Fibroblast of lung (primary cell): Measurements from ENCODE around the gene SLC23A3. TPM values are rescaled to one million over a fixed set of nuclear protein-coding genes. Genes with fewer than 3 reads are reported as not detected.

ENCODE experiments used
- DNase-seq, 2 donors: peaks; one replicate each; pipeline versions ENCODE4 v3.0.0 to v3.0.0-alpha.2; 2010; ENCODE audit warnings: low read depth in 2 of 2
- H2AFZ ChIP-seq: 2 replicates; pipeline ENCODE4 v1.5.1; 2012; ENCODE audit warnings: low read length, control low read depth, inconsistent platforms
- H3K27ac ChIP-seq: 2 replicates; pipeline ENCODE4 v1.5.1; 2011; ENCODE audit warnings: low read length, control low read depth; ENCODE audit not compliant: insufficient read depth
- H3K27me3 ChIP-seq: 2 replicates; pipeline ENCODE4 v1.5.1; 2011; ENCODE audit warnings: mild to moderate bottlenecking, low read length; ENCODE audit not compliant: control insufficient read depth, insufficient read depth
- H3K36me3 ChIP-seq: 2 replicates; pipeline ENCODE4 v1.5.1; 2011; ENCODE audit warnings: low read length; ENCODE audit not compliant: control insufficient read depth, insufficient read depth
- H3K4me1 ChIP-seq: 2 replicates; pipeline ENCODE4 v1.5.1; 2011; ENCODE audit warnings: low read length; ENCODE audit not compliant: control insufficient read depth, insufficient read depth; ENCODE audit errors: extremely low read depth
- H3K4me2 ChIP-seq: 2 replicates; pipeline ENCODE4 v1.5.1; 2011; ENCODE audit warnings: low read length, control low read depth; ENCODE audit not compliant: insufficient read depth; ENCODE audit errors: extremely low read depth
- H3K4me3 ChIP-seq, 4 experiments: fragments of 200-600 bp in 1 of 4; sonication (generic) in 1 of 4; replicated peaks in 1 of 4; 2 replicates each; pipeline ENCODE4 v1.5.1; 2011 to 2016; ENCODE audit warnings: low read length in 4 of 4, low read depth in 3 of 4, mild to moderate bottlenecking in 3 of 4, control low read depth in 2 of 4, inconsistent platforms in 1 of 4, mixed read lengths in 1 of 4; ENCODE audit not compliant: insufficient read depth in 1 of 4; ENCODE audit errors: control extremely low read depth in 1 of 4
- H3K79me2 ChIP-seq: 2 replicates; pipeline ENCODE4 v1.5.1; 2012; ENCODE audit warnings: mild to moderate bottlenecking, low read length, inconsistent platforms; ENCODE audit not compliant: control insufficient read depth, insufficient read depth
- H3K9ac ChIP-seq: 2 replicates; pipeline ENCODE4 v1.5.1; 2011; ENCODE audit warnings: mild to moderate bottlenecking, low read length, control low read depth; ENCODE audit not compliant: insufficient read depth
- H3K9me3 ChIP-seq: 2 replicates; pipeline ENCODE4 v1.5.1; 2012; ENCODE audit warnings: low read depth, low read length; ENCODE audit not compliant: control insufficient read depth, insufficient read depth
- H4K20me1 ChIP-seq: 2 replicates; pipeline ENCODE4 v1.5.1; 2011; ENCODE audit warnings: low read length; ENCODE audit not compliant: control insufficient read depth, insufficient read depth; ENCODE audit errors: extremely low read depth
- EZH2 ChIP-seq: IDR thresholded peaks from 2 replicates; pipeline ENCODE4 v1.5.1; 2012; ENCODE audit warnings: low read length, control low read depth, mild to moderate bottlenecking; ENCODE audit errors: missing control alignments
- polyA plus RNA-seq, 2 donors: library from polyadenylated mRNA; depleted of rRNA in 1 of 2; stranded (reverse) in 1 of 2; unstranded in 1 of 2; fragments of >200 nt; gene quantifications; 2 replicates each; pipeline ENCODE4 v1.2.1, GENCODE V29; 2011 to 2012; ENCODE audit warnings: missing spikeins in 1 of 2
- total RNA-seq: library from RNA; depleted of rRNA; stranded (reverse); fragments of >200 nt; gene quantifications from 2 replicates; pipeline ENCODE4 v1.2.1, GENCODE V29; 2014
- TF ChIP-seq, protein P1 (sequence below), 2 donors: IDR thresholded peaks in 1 of 2; conservative IDR thresholded peaks in 1 of 2; 1 replicate in 1 of 2; 2 replicates in 1 of 2; pipeline ENCODE4 v1.5.1; 2011 to 2012; ENCODE audit warnings: low read length in 2 of 2, control low read depth in 1 of 2, inconsistent platforms in 1 of 2, low read depth in 1 of 2, mild to moderate bottlenecking in 1 of 2

SLC23A3 gene
- total and polyA plus RNA-seq, 2 donors (not counting 1 experiment from before 2014, with no cell fraction given), result 0.52 to 2.5 TPM

DNA sequence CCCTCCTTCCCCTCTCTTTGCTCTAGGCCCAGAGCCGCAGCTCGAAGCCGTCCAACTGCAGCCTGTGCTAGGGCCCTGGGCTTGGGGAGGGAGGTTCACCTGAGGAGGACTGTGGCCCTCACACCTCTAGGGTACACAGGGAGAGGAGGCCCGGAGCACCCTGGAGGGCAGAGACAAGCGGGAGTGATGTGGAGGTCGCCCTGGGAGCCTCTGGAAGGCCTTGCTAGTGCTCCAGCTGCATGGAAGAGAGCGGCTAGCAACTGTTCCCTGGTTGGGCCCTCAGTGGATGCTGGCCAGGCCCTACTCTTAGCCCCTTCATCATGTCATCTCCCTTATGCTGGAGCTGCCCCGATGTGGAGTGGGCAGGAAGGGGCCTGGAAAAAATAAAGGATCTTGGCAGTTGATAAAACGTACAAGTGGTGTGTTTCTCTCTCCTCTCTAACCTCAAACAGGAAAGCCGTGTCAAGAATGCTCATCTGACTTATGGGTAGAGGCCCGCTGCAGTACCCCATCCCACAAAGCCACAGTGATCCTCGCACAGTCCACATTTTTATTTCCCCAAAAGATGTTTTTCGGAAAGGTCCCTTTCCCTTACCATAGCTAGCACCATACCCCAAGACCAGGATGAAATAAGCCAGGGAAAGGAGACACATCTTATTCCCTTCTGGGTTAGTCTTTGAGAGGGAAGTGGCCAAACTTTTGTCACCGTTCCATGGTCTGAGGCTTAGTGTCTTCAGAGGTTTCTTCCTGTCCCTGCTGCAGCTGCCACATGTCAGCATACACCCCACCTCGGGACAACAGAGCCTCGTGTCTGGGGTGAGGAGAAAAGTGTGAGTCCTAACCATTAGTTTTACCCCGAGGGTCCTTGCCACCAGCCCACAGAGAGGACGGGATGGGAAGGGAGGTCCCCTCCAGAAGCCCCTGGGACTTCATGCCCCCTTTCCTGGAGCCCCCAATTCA is 39.7 kb upstream of the SLC23A3 start:
- Histone ChIP-seq H2AFZ (no peak overlapping the region), H3K36me3 (peaks cover 30% of the 10 kb centered on the region), H3K4me1 (peaks cover 16% of the 10 kb centered on the region), H3K27me3 (peaks cover 2% of the 10 kb centered on the region), H3K9ac (no peak overlapping the region), H3K79me2 (peaks cover 2% of the 10 kb centered on the region), H3K27ac (no peak overlapping the region), H3K9me3 (no peaks in the 10 kb centered on the region), H3K4me2 (no peak overlapping the region), H3K4me3 (no peak overlapping the region), H4K20me1 (no peaks in the 10 kb centered on the region)
- TF ChIP-seq EZH2, result no peak
- TF ChIP-seq, protein P1, sequence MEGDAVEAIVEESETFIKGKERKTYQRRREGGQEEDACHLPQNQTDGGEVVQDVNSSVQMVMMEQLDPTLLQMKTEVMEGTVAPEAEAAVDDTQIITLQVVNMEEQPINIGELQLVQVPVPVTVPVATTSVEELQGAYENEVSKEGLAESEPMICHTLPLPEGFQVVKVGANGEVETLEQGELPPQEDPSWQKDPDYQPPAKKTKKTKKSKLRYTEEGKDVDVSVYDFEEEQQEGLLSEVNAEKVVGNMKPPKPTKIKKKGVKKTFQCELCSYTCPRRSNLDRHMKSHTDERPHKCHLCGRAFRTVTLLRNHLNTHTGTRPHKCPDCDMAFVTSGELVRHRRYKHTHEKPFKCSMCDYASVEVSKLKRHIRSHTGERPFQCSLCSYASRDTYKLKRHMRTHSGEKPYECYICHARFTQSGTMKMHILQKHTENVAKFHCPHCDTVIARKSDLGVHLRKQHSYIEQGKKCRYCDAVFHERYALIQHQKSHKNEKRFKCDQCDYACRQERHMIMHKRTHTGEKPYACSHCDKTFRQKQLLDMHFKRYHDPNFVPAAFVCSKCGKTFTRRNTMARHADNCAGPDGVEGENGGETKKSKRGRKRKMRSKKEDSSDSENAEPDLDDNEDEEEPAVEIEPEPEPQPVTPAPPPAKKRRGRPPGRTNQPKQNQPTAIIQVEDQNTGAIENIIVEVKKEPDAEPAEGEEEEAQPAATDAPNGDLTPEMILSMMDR (conservative IDR thresholded peaks at IDR 0.05 in 1 of 2, IDR thresholded peaks at IDR 0.05 in 1 of 2; ENCODE audit: low read depth in 1 of 2, low read length in 2 of 2), result no peak
- no peak for DNase-seq

DNA sequence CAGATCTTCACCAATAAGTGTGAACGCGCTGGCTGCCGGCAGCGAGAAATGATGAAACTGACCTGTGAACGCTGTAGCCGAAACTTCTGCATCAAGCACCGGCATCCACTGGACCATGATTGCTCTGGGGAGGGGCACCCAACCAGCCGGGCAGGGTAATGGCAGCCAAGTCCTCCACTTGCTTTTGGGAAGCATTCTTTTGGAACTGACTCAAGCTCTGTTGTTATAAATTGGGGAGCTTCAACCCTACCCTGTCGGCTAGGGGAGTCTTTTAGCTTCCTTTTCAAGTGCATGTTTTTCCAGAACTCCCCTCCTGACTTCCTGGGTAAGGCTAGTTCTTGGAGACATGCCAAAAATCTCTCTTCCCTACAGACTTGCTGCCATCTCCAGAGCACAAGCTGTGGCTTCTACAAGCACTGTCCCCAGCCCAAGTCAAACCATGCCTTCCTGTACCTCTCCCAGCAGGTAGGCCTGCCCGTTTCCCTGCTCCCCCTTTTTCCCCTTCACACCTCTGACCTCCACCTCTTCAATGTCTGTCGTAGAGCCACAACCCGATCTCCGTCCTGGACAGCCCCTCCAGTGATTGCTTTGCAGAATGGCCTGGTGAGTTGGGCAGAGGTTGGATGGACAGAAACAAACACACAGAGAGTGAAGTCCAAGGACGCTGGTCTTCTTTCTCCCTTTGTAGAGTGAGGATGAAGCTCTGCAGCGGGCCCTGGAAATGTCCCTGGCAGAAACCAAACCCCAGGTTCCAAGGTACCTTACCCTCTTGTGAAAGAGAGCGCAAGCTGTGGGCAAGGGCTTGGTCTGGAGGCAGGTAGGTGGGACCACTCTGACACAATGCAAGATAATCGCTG is 38.3 kb upstream of the SLC23A3 start:
- peak overlapping the region; percentile 56 for H3K27ac ChIP-seq
- peaks cover 16% of the 10 kb centered on the region for H3K4me1 ChIP-seq
- H3K36me3 ChIP-seq, result peaks cover 19% of the 10 kb centered on the region
- DNase-seq, result peak; percentile 35 to 73
- peak overlapping the region; percentile 58 to 79 (median 72) for H3K4me3 ChIP-seq
- H2AFZ ChIP-seq, result no peak overlapping the region
- peaks cover 2% of the 10 kb centered on the region for H3K79me2 ChIP-seq
- H3K9ac ChIP-seq, result no peak overlapping the region
- peaks cover 2% of the 10 kb centered on the region for H3K27me3 ChIP-seq
- H4K20me1 ChIP-seq, result no peaks in the 10 kb centered on the region
- peak overlapping the region; percentile 94 for H3K4me2 ChIP-seq
- TF ChIP-seq, protein P1 (conservative IDR thresholded peaks at IDR 0.05 in 1 of 2, IDR thresholded peaks at IDR 0.05 in 1 of 2; ENCODE audit: low read depth in 1 of 2, low read length in 2 of 2), result no peak
- no peak for TF ChIP-seq EZH2
- H3K9me3 ChIP-seq, result no peaks in the 10 kb centered on the region
